HG02852 (cell line): ENCODE data around the gene RGL4.

Source experiments
- ATAC-seq: cut with Tn5 transposase; IDR thresholded peaks from one replicate; pipeline ENCODE4 v1.9.1; 2021; ENCODE audit warnings: mild to moderate bottlenecking, moderate library complexity; ENCODE audit not compliant: unreplicated experiment

Gene RGL4

GRCh38 chr22:23678133-23678532 lies 12.7 kb upstream of the RGL4 start:
- ATAC-seq = no peak

GRCh38 chr22:23681026-23681809 lies 9.6 kb upstream of the RGL4 start:
- no peak for ATAC-seq

DNA sequence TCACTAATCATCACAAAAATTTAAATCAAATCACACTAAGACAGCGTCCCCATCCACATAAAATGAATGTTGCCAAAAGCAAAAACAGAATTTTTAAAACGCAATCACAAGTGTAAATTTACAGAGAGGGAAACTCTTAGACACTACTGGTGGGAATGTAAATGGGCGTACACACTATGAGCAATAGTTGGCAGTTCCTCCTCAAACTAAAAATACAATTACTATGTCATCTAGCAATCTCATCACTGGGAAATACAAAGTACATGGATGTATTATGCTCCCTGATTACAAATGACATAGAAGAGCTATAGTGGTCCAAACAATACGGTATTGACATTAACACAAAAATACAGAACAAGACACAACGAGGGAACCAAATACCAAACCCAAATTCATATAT lies 8.7 kb upstream of the RGL4 start:
- ATAC-seq = no peak

DNA sequence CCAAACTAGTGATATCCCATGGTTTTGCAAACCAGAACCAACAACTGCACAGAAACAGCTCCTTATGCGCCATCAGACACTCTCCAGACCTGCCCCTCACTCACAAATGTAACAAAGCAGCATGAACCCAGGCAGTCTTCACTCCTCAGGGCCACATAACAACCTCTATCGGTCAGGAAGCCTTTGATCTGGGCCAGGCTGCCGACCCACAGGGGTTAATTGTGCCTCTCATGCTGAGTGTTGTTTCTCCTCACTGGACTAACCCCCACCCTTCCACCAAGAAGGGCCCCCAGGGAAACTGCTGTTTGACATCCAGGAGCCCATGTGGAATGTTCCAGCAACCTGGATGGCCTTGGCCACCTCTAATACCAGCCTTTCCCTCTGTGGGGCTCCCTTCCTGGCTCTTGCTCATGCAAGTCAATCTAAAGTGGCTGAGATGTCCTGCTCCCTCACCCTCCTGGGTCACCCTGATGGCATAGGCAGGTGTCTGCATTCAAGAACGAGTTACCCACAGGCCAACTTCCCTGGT lies 7.9 kb upstream of the RGL4 start:
- no peak for ATAC-seq

DNA sequence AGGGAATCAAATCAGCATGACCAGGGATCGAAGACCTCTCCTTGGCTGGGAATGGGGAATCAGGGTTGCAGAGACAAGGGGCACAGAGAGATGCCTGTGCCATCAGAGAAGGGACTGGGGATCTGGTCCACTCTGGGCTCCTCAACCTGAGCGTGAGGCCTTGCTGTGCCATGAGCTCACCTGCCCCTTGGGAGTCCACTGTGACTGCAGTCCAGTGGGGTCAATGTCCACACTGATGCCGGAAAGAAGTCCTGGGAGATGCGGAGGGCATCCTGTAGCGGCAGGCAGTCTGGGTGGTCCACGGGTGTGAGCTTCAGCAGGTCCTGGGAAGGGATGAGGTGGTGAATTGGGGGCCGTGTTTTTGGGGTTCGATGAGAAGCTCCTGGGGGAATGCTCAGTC lies 7.3 kb upstream of the RGL4 start:
- ATAC-seq = no peak

- ATAC-seq = no peak
Measured at GRCh38 chr22:23684026-23684425, 6.8 kb upstream of the RGL4 start.

DNA sequence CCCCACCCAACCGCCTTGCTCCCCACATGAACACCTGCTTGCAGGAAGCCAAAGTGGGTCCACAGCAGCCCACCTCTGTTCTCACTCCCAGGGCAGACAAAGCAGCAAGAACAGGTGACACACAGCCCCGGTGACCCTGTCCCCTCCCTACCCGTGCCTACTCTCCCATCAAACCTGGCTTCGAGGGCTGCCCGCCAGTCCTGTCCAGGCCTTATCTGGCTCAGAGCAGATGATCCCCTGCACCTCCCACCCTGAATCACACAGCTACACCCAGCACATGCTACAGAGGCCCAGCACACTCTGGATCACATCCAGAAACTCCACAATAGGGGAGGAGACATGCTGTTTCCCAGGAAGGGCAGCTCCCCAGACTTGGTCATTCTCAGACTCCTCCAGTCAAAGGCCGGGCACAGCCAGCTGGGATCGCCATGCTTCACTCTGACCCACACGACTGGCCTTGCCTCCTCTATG lies 6.2 kb upstream of the RGL4 start:
- ATAC-seq = no peak

DNA sequence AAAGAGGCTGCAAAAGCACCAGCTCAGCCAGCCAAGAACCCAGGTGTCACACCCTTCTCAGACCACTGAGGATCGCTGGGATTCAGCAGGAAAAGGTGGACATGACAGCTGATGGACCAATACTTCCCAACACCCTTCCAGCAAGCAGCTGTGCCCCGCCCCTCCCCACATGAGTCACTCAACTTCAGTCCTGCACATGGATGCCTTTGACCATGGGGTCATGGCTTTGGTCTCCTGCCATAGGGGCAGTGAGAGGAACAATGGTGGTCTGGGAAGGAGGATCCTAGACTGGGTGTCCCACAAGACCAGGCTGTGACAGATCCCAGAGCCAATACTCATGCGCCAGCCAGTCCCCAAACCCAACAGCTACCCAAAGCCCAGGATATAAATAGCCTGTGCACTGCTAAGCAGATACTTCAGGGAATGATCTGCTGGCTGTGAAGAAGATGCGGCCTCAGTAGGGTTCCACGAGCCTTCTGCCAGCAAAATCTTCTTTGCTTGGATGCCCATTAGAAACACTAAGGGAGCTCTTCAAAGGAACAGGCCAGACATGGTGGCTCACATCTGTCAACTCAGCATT lies 5.5 kb upstream of the RGL4 start:
- ATAC-seq = no peak

DNA sequence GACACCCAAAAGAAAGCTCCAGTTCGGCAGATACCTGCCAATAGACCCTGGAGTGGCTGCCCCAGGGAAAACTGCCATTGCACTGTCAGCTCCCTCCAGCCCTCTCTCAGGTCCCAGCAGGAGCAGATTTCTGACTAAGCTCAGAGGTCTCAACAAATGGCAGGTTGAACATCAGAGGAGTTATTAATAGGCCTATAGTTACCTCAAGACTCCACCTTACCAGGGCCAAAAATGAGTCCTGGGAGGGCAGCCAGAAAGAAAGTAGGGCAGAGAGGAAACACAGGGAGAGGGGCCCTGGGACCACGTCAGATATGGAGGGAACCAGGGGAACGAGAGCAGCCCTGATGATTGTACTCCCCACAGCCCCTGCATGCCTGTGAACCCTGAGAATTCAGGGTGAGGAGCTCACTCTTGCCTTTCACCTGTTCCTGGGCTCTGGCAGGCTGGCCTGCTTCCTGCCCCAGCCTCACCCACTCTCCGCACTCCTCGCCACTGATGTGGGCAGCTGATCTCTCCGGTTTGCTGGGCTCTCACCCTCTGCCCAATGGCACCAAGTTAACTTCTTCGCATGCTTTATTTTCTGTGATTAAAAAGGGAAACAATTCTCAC lies 4.3 kb upstream of the RGL4 start:
- ATAC-seq = no peak

GRCh38 chr22:23688121-23688520 lies 2.7 kb upstream of the RGL4 start:
- no peak for ATAC-seq

- no peak for ATAC-seq
Measured at GRCh38 chr22:23688571-23688970, 2.2 kb upstream of the RGL4 start.

DNA sequence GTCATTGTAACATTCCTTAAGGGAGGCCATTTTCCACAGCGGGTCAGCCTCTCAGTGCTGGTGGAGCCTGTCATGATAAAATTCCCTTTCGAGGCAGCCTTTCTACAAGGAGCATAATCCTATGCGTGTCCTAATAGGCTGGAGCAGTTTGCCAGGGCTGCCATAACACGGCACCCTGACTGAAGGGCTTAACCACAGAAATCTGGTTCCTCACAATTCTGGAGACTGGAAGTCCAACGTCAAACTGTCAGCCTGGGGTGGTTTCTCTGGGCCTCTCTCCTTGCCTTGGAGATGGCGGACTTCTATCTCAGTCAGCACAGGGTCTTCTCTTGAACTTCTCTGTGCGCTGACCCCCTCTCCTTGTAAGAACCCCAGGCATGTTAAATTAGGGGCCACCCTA lies 1.4 kb upstream of the RGL4 start:
- no peak for ATAC-seq

- no peak for ATAC-seq
Measured at GRCh38 chr22:23691748-23692423, 1.1 kb downstream of the RGL4 start.

DNA sequence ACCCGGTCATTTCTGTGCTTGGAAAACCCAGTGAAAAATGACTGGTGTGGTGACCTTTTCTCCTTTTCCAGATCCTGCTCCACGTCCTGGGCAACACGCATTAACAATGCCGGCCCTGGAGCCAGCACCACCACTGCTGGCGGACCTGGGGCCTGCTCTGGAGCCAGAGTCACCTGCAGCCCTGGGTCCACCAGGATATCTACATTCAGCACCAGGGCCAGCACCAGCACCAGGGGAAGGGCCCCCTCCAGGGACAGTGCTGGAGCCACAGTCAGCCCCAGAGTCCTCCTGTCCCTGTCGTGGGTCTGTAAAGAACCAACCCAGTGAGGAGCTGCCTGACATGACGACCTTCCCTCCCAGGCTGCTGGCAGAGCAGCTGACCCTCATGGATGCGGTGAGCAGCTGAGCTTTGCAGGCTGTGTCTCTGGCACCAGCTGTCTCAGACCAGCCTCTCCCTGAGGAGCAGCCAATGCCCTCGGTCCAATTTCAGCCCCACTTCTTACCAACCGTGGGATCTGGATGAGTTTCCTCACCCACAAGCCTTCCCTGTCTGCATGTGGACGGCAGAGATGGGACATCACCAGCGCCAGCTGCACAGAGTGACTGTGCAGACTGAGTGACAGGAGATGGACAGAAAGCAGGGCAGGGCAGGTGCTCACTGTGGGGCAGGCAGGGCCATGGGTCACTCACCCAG lies 1.9 kb downstream of the RGL4 start:
- no peak for ATAC-seq

GRCh38 chr22:23693979-23694680 lies 3.3 kb downstream of the RGL4 start:
- ATAC-seq = no peak

GRCh38 chr22:23695141-23695540 lies 4.3 kb downstream of the RGL4 start:
- ATAC-seq = no peak

DNA sequence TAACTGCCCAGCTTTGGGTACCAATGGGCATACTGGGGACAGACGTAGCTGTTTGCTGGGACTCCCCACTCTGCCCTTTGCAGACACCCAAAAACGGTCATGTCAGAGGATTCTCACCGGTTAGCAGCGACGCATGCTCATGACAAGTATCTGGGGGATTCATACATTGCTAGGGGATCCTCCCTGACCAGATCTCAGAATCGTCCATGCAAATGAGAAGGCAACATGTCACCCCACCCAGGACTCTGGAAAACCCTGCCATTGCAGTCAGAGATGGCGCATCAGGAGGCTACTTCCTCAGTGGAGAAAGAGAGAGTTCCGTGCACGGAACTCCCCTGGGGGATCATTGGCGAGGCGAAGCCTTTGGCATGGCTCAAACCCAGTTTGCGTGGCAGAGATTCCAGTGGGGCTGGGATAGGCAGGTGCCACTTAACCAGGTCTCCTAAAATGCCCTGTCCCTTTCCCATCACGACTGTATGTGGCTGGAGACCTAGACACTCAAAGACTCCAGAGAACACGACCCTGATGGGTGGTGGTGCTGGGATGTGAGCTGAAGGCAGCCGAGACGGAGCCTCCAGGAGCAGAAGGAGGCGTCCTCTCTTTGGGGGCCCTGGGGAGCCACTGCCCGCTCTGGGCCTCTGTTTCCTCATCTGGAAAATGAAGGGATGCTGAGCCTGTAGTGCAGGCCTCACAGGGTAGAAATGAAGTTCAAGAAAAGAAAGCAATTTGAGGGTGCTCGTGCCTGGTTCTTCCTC lies 4.9 kb downstream of the RGL4 start:
- ATAC-seq = no peak

- peak; percentile 76 for ATAC-seq
Measured at GRCh38 chr22:23696326-23696851, 5.6 kb downstream of the RGL4 start.
